CD4-positive, alpha-beta T cell treated with Interferon alpha-2 for 1 hour (primary cell): ENCODE data around the gene OPTC.
A peak's percentile ranks its signal among the peaks of the same experiment; 100 is the strongest.

ENCODE experiments used
- DNase-seq, 2 donors: peaks; one replicate each; pipeline ENCODE4 v3.0.0-alpha.2; 2020 to 2022

The OPTC gene

GRCh38 chr1:203518541-203518940, 24.6 kb downstream of the OPTC start:
- DNase-seq: no peak

- no peak for DNase-seq
These were observed 25.3 kb downstream of the OPTC start for GRCh38 chr1:203519053-203519840.

GRCh38 chr1:203519896-203520295, 25.9 kb downstream of the OPTC start:
- no peak for DNase-seq

- no peak for DNase-seq
These were observed 26.4 kb downstream of the OPTC start for GRCh38 chr1:203520315-203520714.

- DNase-seq: no peak
These were observed 27.3 kb downstream of the OPTC start for GRCh38 chr1:203521074-203521794.

- no peak for DNase-seq
These were observed 27.9 kb downstream of the OPTC start for GRCh38 chr1:203521812-203522211.

- DNase-seq: no peak
These were observed 28.3 kb downstream of the OPTC start for GRCh38 chr1:203522237-203522636.

- DNase-seq: no peak
These were observed 29.7 kb downstream of the OPTC start for GRCh38 chr1:203523667-203524066.

GRCh38 chr1:203524152-203524551, 30.2 kb downstream of the OPTC start:
- no peak for DNase-seq

GRCh38 chr1:203524824-203525223, 30.9 kb downstream of the OPTC start:
- no peak for DNase-seq

- no peak for DNase-seq
These were observed 31.7 kb downstream of the OPTC start for GRCh38 chr1:203525685-203526084.

GRCh38 chr1:203526130-203526529, 32.2 kb downstream of the OPTC start:
- DNase-seq: no peak

- no peak for DNase-seq
These were observed 32.6 kb downstream of the OPTC start for GRCh38 chr1:203526572-203526971.

GRCh38 chr1:203527013-203527412, 33.1 kb downstream of the OPTC start:
- no peak for DNase-seq

GRCh38 chr1:203528063-203528462, 34.1 kb downstream of the OPTC start:
- no peak for DNase-seq

- no peak for DNase-seq
These were observed 35.3 kb downstream of the OPTC start for GRCh38 chr1:203528976-203529835.

- no peak for DNase-seq
These were observed 37.1 kb downstream of the OPTC start for GRCh38 chr1:203531063-203531462.

GRCh38 chr1:203534012-203534411, 40.1 kb downstream of the OPTC start:
- no peak for DNase-seq

GRCh38 chr1:203534526-203534925, 40.6 kb downstream of the OPTC start:
- no peak for DNase-seq

GRCh38 chr1:203536575-203536974, 42.6 kb downstream of the OPTC start:
- DNase-seq: no peak

GRCh38 chr1:203536980-203537455, 43.1 kb downstream of the OPTC start:
- DNase-seq: no peak

GRCh38 chr1:203537806-203538464, 44.0 kb downstream of the OPTC start:
- DNase-seq: peak in 1 of 2 donors; percentile 12

GRCh38 chr1:203538726-203539125, 44.8 kb downstream of the OPTC start:
- DNase-seq: no peak
